GM21619 (cell line): ENCODE data around the gene C10orf67.
"Not testable (repeated sequence)": the region's sequence is repeated elsewhere in the genome, so short reads cannot be mapped to it uniquely, and the experiment has no call there.

Source experiments
- ATAC-seq: cut with Tn5 transposase; IDR thresholded peaks from one replicate; pipeline ENCODE4 v1.9.1; 2021; ENCODE audit not compliant: unreplicated experiment

C10orf67 gene

GRCh38 chr10:23362879-23363792, 18.5 kb upstream of the C10orf67 start:
- peak; percentile 33 for ATAC-seq

DNA sequence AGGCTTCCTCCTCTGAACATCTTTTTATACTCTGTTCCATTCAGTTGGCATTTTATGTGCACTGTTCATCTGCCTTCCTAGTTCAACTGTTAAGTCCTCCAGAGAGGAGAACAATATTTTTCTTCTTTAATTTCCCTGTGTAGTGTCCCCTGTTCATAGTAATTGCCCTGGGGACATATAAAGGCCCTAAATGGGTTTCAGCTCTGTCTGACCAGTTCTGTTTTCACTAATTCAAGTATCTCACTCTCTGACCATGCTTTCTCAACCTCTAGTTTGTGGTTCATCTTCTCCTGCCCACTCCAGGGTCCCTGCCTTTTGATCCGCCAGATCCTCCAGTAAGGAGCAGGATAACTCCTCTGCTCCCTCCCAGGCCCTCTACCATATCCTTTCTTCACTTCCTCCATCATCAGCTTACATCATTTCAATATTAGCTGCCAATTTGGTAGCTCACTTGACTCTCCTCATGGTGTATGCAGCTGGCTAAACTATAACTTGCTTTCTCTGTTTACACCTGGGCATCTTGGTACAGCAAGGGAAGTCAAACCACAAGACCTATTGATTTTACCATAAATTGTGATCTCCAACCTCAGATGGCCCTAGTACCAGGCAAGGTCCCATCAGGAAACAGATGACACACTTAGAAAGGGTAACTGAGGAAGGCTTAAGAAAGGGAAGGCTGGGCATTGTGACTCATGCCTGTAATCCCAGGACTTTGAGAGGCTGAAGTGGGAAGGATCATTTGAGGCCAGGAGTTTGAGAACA, 17.7 kb upstream of the C10orf67 start:
- ATAC-seq: peak; percentile 55

DNA sequence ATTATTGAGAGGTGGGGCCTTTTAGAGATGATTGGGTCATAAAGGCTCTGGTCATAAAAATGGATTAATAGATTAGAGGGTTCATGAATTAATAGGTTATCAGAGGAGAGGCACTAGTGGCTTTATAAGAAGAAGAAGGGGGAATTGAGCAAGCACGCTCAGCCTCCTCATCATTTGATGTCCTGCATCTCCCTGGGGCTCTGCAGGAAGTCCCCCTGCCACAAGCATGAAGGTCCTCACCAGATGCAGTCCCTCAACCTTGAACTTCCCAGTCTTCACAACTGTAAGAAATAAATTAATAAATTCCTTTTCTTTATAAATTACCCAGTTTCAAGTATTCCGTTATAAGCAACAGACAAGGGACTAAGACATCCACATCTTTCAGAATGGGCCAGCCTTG, 17.1 kb upstream of the C10orf67 start:
- ATAC-seq: no peak

DNA sequence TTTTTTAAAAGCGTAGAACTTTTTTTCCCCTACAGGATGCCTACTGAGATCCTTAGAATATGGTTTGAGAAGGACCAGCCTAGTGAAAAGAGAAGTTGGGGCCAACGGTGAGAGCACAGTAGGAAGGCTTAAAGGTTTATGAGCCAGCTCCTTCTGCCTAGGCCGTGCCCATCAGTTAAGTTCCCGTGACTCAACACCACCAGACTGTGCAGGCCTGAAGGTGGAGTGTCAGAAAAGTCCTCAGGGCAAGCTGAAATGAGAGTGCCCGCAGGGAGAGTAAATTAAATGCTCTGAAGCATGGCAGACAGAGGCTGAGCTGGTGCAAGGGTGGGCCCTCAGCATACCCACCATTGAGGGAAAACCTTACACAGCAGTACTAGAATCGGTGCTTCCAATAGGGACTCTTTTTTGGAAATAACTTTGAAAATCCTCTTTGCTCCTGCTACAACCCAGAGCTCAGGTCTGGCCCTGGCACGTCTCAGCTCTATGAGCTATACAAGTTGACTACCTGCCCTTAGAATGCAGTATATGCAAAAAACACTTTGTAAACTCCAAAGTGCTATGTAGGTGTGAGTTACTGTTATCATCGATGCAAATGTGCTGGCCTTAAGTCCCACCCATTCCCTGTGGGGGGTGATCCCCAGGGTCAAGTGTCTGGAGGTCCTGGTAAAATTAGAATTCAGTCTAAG, 15.2 kb upstream of the C10orf67 start:
- ATAC-seq: no peak

- ATAC-seq: no peak
These were observed 13.8 kb upstream of the C10orf67 start for GRCh38 chr10:23358357-23358756.

- ATAC-seq: no peak
These were observed 10.2 kb upstream of the C10orf67 start for GRCh38 chr10:23354630-23355279.

- ATAC-seq: no peak
These were observed 7.4 kb upstream of the C10orf67 start for GRCh38 chr10:23351926-23352519.

- ATAC-seq: not testable (repeated sequence)
These were observed 6.1 kb upstream of the C10orf67 start for GRCh38 chr10:23350706-23351105.

DNA sequence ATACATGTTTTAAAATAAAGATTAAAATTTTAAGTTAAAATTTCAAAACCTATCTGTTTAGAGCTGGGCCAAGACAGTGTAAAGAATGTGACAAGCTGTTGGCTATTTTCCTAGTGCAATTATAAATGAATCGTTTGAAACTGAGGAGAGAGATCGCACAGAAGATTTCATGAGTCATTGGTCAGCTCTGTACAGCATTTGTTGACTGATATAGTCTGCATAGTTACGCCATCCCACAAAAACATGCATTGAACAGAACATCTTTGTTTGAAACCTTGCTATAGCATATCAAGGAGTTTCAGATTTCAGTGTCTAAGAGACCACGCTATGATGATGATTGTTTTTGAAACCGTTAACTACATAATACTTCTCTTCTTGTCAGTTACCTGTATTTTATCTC, 1.3 kb upstream of the C10orf67 start:
- ATAC-seq: no peak

- ATAC-seq: no peak
These were observed 881 bp downstream of the C10orf67 start for GRCh38 chr10:23343591-23344240.

DNA sequence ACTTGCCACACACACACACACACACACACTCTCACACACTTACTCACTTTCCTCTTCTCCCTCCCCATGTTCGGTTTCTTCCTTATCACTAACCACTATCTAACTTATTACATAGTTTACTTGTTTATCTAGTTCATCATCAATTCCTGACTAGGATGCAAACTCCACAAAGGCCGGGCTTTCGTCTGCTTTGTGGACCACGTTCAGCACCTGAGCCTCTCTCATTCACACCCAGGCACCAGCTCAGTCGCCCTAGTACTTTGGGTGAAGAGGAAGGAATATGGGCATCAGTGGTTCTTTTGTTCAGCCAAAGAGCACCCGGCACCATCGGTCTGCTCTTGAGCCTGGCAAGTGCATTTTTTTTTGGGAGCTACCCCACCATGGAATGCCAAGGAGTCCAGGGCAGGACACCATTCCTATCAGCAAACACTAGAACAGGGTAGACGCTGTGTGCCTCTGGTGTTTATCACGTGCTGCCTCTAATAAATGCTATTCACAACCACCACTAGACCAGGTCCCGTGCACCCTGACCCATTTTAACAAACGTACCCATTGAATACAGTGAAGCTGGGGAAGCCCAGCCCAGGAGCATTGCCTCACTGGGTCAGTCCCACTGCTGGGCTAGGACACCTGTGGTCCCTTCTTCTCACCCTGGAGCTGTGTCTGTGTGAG, 2.2 kb downstream of the C10orf67 start:
- no peak for ATAC-seq

GRCh38 chr10:23341004-23341403, 3.6 kb downstream of the C10orf67 start:
- ATAC-seq: no peak

DNA sequence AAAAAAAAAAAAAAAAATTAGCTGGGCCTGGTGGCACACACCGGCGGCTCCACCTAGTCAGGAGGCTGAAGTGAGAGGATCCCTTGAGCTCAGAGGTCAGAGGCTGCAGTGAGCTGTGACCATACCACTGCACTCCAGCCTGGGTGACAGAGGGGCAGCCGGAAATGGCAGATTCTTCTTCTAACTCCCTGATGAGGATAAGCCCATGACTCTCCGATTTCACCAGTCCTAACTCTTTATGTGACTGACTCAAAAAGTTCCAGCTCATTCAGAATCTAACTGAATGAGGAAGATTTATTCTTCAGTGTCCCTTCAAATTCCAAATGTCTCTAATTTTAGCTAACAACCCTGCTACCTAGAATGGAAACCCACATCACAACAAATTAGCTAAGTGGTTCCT, 4.2 kb downstream of the C10orf67 start:
- no peak for ATAC-seq

DNA sequence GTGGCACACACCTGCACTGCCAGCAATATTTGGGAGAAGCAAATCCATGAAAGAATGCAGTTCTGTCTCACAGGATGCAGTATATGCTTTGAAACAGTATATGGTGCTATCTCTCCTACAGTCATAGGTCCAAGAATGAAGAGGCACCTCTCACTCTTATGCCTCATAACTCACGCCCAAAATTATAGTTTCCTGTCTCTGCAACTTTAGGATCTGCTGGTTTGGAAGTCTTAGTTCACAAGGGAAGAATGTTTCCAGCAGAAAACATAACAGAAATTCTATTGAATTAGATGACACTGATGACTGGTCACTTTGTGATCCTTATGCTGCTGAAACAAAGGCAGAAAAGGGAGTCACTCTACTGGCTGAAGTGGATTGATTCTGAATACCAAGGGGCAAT, 5.7 kb downstream of the C10orf67 start:
- ATAC-seq: no peak

DNA sequence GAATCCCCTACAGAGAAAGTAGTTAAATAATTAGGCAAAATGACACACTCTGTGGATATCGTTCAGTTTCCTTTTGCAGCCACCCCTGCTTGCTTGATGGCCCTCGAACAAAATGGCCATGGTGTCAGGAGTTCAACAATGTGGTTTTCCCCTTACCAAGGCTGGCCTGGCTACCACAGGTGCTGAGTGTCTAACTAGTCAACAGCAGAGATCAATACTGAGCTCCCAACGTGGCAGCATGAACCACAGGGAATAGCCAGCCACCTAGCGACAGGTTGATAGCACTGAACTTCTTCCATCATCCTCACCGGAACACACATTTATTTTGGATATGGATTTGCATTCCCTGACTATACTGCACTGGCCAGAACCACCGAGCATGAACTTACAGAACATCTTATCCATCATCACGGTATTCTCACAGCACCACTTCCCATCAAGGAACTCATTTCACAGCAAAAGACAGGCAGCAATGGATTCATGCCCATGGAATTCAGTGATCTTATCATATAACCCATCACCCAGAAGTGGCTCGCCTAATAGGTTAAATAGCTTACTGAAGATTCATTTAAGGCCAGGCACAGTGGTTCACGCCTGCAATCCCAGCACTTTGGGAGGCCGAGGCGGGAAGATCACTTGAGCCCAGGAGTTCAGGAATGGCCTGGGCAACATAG, 6.3 kb downstream of the C10orf67 start:
- ATAC-seq: no peak

GRCh38 chr10:23337616-23338015, 7.0 kb downstream of the C10orf67 start:
- ATAC-seq: no peak

- no peak for ATAC-seq
These were observed 12.9 kb downstream of the C10orf67 start for GRCh38 chr10:23331567-23332301.

GRCh38 chr10:23330948-23331347, 13.6 kb downstream of the C10orf67 start:
- ATAC-seq: no peak
